CD14-positive monocyte (primary cell): Measurements from ENCODE around the gene KARS1. TPM values are rescaled to one million over a fixed set of nuclear protein-coding genes. Genes with fewer than 3 reads are reported as not detected.
A peak's percentile ranks its signal among the peaks of the same experiment; 100 is the strongest.

Experiments
- DNase-seq, 3 donors: peaks; one replicate each; pipeline ENCODE4 v3.0.0-alpha.2; 2011 to 2022
- H2AFZ ChIP-seq: 2 replicates; pipeline ENCODE4 v1.6.0; 2012; ENCODE audit warnings: mild to moderate bottlenecking, low read depth, low read length, inconsistent platforms; ENCODE audit not compliant: insufficient read depth, poor library complexity, severe bottlenecking
- H3K27ac ChIP-seq, 2 donors: 1 replicate in 1 of 2; 2 replicates in 1 of 2; pipeline ENCODE4 v1.5.1; 2012 to 2013; ENCODE audit warnings: low read length in 2 of 2, control low read depth in 1 of 2, inconsistent platforms in 1 of 2, low read depth in 1 of 2, mild to moderate bottlenecking in 1 of 2
- H3K27me3 ChIP-seq, 2 donors: one replicate each; pipeline versions ENCODE4 v1.6.0 to v1.6.1; 2011 to 2013; ENCODE audit warnings: low read length in 2 of 2; ENCODE audit not compliant: control insufficient read depth in 2 of 2, insufficient read depth in 2 of 2
- H3K36me3 ChIP-seq, 2 donors: replicated peaks in 1 of 2; 1 replicate in 1 of 2; 2 replicates in 1 of 2; pipeline versions ENCODE4 v1.5.1 to v1.6.1; 2012 to 2013; ENCODE audit warnings: low read length in 2 of 2, control low read depth in 1 of 2, inconsistent platforms in 1 of 2, mild to moderate bottlenecking in 1 of 2; ENCODE audit not compliant: insufficient read depth in 2 of 2, control insufficient read depth in 1 of 2
- H3K4me1 ChIP-seq, 2 donors: 1 replicate in 1 of 2; 2 replicates in 1 of 2; pipeline versions ENCODE4 v1.5.1 to v1.6.1; 2012 to 2013; ENCODE audit warnings: low read length in 2 of 2, control low read depth in 1 of 2, inconsistent platforms in 1 of 2, mild to moderate bottlenecking in 1 of 2, moderate library complexity in 1 of 2; ENCODE audit not compliant: insufficient read depth in 2 of 2, control insufficient read depth in 1 of 2
- H3K4me2 ChIP-seq: replicated peaks from 2 replicates; pipeline ENCODE3; 2012; ENCODE audit warnings: low read length, moderate library complexity, mild to moderate bottlenecking; ENCODE audit not compliant: poor library complexity, severe bottlenecking; ENCODE audit errors: extremely low read depth
- H3K4me3 ChIP-seq, 3 experiments: fragments of 200-600 bp in 1 of 3; sonication (generic) in 1 of 3; replicated peaks in 1 of 3; 1 replicate in 2 of 3; 2 replicates in 1 of 3; pipeline ENCODE4 v1.5.1; 2011 to 2013; ENCODE audit warnings: low read length in 3 of 3, mild to moderate bottlenecking in 3 of 3, control low read depth in 2 of 3, low read depth in 2 of 3, inconsistent platforms in 1 of 3, moderate library complexity in 1 of 3
- H3K79me2 ChIP-seq: 2 replicates; pipeline ENCODE4 v1.6.0; 2012; ENCODE audit warnings: mild to moderate bottlenecking, control low read depth, inconsistent platforms, low read length, moderate library complexity; ENCODE audit not compliant: insufficient read depth
- H3K9ac ChIP-seq: 2 replicates; pipeline ENCODE4 v1.6.0; 2017; ENCODE audit warnings: low read length, mild to moderate bottlenecking; ENCODE audit not compliant: insufficient read depth, poor library complexity, severe bottlenecking
- H3K9me3 ChIP-seq, 2 donors: replicated peaks in 1 of 2; 1 replicate in 1 of 2; 2 replicates in 1 of 2; pipeline versions ENCODE4 v1.5.1 to v1.6.1; 2012 to 2013; ENCODE audit warnings: low read length in 2 of 2, control low read depth in 1 of 2; ENCODE audit not compliant: control insufficient read depth in 1 of 2, insufficient read depth in 1 of 2
- H4K20me1 ChIP-seq: 2 replicates; pipeline ENCODE4 v1.6.0; 2012; ENCODE audit warnings: mild to moderate bottlenecking, low read length, control low read depth, moderate library complexity; ENCODE audit not compliant: insufficient read depth
- H3K27ac Mint-ChIP-seq, 7 donors: one replicate each; pipeline ENCODE4 v1.8.0; 2020; ENCODE audit warnings: mild to moderate bottlenecking in 7 of 7, mixed read lengths in 7 of 7, moderate library complexity in 6 of 7, inconsistent platforms in 2 of 7
- H3K27me3 Mint-ChIP-seq, 3 donors: one replicate each; pipeline ENCODE4 v1.8.0; 2021 to 2022; ENCODE audit warnings: low read depth in 3 of 3, mild to moderate bottlenecking in 3 of 3, mixed read lengths in 3 of 3, moderate library complexity in 3 of 3, inconsistent platforms in 1 of 3
- H3K36me3 Mint-ChIP-seq, 2 donors: one replicate each; pipeline ENCODE4 v1.8.0; 2020; ENCODE audit warnings: mixed read lengths in 2 of 2, inconsistent platforms in 1 of 2, mild to moderate bottlenecking in 1 of 2
- H3K4me1 Mint-ChIP-seq: one replicate; pipeline ENCODE4 v1.8.0; 2020; ENCODE audit warnings: mild to moderate bottlenecking, mixed read lengths
- H3K4me3 Mint-ChIP-seq, 2 donors: one replicate each; pipeline ENCODE4 v1.8.0; 2020; ENCODE audit warnings: mild to moderate bottlenecking in 2 of 2, mixed read lengths in 2 of 2, moderate library complexity in 1 of 2
- H3K9me3 Mint-ChIP-seq, 7 donors: one replicate each; pipeline ENCODE4 v1.8.0; 2020 to 2022; ENCODE audit warnings: mixed read lengths in 7 of 7, mild to moderate bottlenecking in 6 of 7, moderate library complexity in 6 of 7, inconsistent platforms in 2 of 7
- CTCF ChIP-seq: fragments of 200-600 bp; IDR thresholded peaks from one replicate; pipeline ENCODE4 v1.8.0; 2022; ENCODE audit warnings: antibody characterized with exemption, mild to moderate bottlenecking
- WGBS: methylation state at CpG from one replicate; pipeline ENCODE4 v1.1.5; 2013; ENCODE audit warnings: missing lambda C conversion rate; ENCODE audit not compliant: insufficient coverage; 5-methylcytosine and 5-hydroxymethylcytosine counted together
- intact Hi-C, 2 donors: fragments of 100-400 bp; cut with micrococcal nuclease; formaldehyde crosslinking; loops; one replicate each; pipeline versions ENCODE4 v1.15.0 to v1.15.1; 2023
- polyA plus RNA-seq, 3 donors: library from polyadenylated mRNA; depleted of rRNA in 1 of 3; unstranded in 2 of 3; stranded (reverse) in 1 of 3; fragments of 300-500 nt in 2 of 3; fragments of >200 nt in 1 of 3; fragmentation: Illumina TruSeq in 2 of 3; gene quantifications; 1 replicate in 2 of 3; 2 replicates in 1 of 3; pipeline ENCODE4 v1.2.3, GENCODE V29; 2012 to 2021

Gene KARS1
- polyA plus RNA-seq, 3 donors = 66.1 to 150 (median 116) TPM

DNA sequence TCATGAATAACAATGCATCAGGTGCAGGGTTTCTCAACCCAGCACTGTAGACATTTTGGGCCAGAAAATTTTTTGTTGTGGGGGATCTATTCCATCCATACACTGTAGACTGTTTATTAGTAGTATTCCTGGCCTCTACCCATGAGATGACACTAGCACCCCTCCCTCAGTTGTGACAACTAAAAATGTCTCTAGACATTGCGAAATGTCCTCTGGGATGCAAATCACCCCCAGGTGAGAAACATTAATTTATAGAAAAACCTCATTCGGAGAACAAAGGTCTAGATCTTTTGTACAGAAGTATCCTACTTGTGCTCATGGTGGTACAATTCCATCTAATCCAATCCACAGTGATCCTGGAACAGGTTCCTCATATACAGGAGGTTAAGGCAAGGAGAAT is 28.7 kb downstream of the KARS1 start:
- WGBS = no CpG with 5 or more reads among the region's 2 CpGs
- H3K36me3 Mint-ChIP-seq = peaks cover 49 to 60% of the 10 kb centered on the region in 2 donors
- H3K4me3 Mint-ChIP-seq = no peak overlapping the region
- no peak overlapping the region for H3K4me2 ChIP-seq
- no peak overlapping the region for H3K9ac ChIP-seq
- H3K27me3 ChIP-seq = no peaks in the 10 kb centered on the region
- H3K4me3 ChIP-seq = no peak overlapping the region
- peaks cover 34 to 67% of the 10 kb centered on the region in 2 donors for H3K36me3 ChIP-seq
- H3K79me2 ChIP-seq = peaks cover 12% of the 10 kb centered on the region
- H3K27ac Mint-ChIP-seq = peak overlapping the region in 1 of 7 donors; percentile 27
- H2AFZ ChIP-seq = no peak overlapping the region
- DNase-seq = no peak
- H3K4me1 ChIP-seq = peaks cover 12 to 24% of the 10 kb centered on the region in 2 donors
- H3K27me3 Mint-ChIP-seq = peaks cover 0 to 1% (median 0%) of the 10 kb centered on the region in 3 donors
- no peak for TF ChIP-seq CTCF
- intact Hi-C loops = no loop called here
- H3K9me3 Mint-ChIP-seq = no peaks in the 10 kb centered on the region
- no peaks in the 10 kb centered on the region for H3K9me3 ChIP-seq
- H3K27ac ChIP-seq = no peak overlapping the region
- H3K4me1 Mint-ChIP-seq = peaks cover 25% of the 10 kb centered on the region
- H4K20me1 ChIP-seq = no peaks in the 10 kb centered on the region

- peaks cover 64 to 76% of the 10 kb centered on the region in 2 donors for H3K36me3 Mint-ChIP-seq
- Histone ChIP-seq H4K20me1 (no peaks in the 10 kb centered on the region), H3K79me2 (peaks cover 3% of the 10 kb centered on the region), H2AFZ (no peak overlapping the region), H3K4me3 (no peak overlapping the region), H3K4me1 (peaks cover 2 to 16% of the 10 kb centered on the region in 2 donors), H3K9ac (no peak overlapping the region), H3K9me3 (no peaks in the 10 kb centered on the region), H3K27me3 (no peaks in the 10 kb centered on the region), H3K36me3 (peaks cover 50 to 84% of the 10 kb centered on the region in 2 donors), H3K4me2 (no peak overlapping the region), H3K27ac (no peak overlapping the region)
- no peak for TF ChIP-seq CTCF
- DNase-seq = no peak
- H3K4me1 Mint-ChIP-seq = peaks cover 19% of the 10 kb centered on the region
- no peak overlapping the region for H3K4me3 Mint-ChIP-seq
- peaks cover 0 to 1% (median 0%) of the 10 kb centered on the region in 3 donors for H3K27me3 Mint-ChIP-seq
- H3K9me3 Mint-ChIP-seq = no peaks in the 10 kb centered on the region
- H3K27ac Mint-ChIP-seq = peak overlapping the region in 1 of 7 donors; percentile 5
- intact Hi-C loops = no loop called here
- 100% methylated on average over 3 of the region's 3 CpGs for WGBS
These were observed 30.3 kb downstream of the KARS1 start for GRCh38 chr16:75617121-75617520.
